Inferior parietal cortex (tissue), 1 donor: ENCODE measurements around the gene AKT1.
"Not testable (repeated sequence)": the region's sequence is repeated elsewhere in the genome, so short reads cannot be mapped to it uniquely, and the experiment has no call there.

Experiments
- DNase-seq: peaks from one replicate; pipeline ENCODE4 v3.0.0-alpha.2; 2016; ENCODE audit errors: extremely low spot score

Gene AKT1

DNA sequence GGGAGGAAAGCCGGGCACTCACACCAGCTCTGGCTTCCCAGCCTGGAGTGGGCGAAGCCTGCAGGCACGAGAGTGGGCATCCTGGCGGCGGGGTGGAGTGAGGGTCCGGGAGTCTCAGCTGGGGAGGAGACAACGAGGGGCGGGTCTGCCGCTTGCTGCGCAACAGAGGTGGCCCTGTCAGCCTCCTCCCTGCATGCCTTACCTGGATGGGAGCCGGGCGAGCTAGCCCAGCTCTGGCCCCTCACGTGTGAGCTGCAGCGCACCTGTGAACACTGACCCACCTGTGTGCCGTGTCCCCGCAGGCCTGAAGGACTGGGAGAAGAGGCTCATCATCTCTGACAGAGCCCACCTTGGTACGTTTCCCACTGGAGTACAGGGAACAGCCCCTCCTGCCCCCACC, 56.5 kb downstream of the AKT1 start:
- DNase-seq, result no peak

DNA sequence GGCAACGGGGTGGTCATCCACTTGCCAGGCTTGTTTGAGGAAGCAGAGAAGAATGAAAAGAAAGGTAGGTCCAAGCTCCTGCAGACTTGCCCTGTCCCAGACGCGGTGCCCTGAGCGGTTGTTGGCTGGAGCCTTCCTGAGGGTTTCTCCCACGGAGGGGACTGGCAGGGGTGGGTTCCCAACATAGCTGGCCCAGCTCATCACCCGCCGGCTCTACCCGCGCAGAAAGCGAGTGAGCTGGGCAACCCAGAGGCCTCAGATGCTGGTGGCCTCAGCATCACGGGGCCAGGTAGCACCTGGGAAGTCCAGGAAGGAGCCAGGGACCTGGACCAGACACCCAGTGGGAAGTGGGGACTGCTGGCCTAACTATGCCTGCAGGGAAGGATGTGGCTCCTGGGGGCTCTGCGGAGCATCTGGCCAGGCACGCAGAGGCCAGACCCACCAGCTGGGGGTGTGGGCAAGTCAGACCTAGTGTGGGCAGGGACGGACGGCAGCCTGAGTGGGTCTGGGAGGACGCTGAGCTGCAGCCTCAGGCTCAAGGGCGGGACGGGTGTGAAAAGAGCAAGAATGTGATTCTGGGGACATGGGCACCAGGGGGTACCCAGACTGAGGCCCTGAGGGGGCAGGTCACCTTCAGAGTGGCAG, 57.1 kb downstream of the AKT1 start:
- DNase-seq, result no peak

DNA sequence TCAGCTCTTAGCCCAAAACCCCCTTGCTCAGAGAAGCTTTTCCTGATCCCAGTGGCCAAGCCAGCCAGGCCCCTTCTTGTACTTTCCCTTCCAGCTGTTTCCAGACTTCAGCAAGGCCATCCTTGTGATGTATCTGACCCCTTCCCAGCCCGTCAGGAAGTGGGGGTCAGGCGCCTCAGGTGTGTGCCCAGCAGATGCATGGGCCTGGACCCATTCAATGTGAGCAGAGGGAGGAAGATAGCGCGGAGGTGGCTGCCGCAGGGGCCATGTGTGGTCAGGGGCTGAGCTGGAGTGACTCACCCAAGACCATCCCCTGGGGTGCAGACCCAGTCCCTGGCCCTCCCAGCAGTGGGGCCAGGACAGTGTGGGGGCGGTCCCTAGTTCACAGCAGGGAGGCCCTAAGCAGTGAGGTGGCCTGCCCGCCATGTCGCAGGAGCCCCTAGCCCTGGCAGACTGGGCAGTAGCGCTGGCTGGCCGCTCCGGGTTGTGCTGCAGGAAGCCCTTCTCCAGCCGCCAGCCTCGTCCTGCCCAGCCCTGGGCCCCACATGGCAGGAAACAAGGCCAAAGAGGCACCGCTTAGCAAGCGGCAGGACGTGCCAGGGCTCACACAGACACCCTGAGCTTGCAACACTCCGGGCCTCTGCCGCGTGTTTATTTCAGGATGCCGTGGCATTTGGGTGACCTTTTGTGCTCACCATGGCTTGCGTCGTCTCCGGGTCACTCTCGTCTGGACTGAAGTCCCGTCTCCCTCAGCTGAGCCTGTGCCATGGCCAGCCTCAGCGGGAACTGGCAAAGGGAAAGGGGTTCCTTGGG, 59.5 kb downstream of the AKT1 start:
- no peak for DNase-seq

GRCh38 chr14:104734991-104735779, 60.4 kb downstream of the AKT1 start:
- no peak for DNase-seq

DNA sequence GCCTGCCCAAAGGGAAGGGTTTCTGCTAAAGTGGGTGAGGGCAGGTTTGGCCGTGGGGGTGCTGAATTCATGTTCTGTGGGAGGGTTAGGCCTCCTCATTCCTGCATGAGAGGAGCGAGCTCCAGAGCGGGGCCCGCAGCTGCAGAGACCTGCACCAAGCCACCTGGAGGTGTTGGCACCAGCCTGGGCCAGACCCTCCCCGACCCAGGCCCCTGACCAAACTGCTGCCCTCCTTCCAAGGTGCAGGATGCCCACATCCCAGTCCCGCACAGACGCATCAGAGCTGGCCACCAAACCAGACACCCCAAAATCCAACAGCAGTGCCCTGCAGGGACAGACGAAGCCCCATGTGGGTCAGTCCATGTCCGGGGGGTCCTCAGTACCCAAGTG, 61.0 kb downstream of the AKT1 start:
- DNase-seq, result no peak

- no peak for DNase-seq
These were observed 61.4 kb downstream of the AKT1 start for GRCh38 chr14:104734051-104734587.

DNA sequence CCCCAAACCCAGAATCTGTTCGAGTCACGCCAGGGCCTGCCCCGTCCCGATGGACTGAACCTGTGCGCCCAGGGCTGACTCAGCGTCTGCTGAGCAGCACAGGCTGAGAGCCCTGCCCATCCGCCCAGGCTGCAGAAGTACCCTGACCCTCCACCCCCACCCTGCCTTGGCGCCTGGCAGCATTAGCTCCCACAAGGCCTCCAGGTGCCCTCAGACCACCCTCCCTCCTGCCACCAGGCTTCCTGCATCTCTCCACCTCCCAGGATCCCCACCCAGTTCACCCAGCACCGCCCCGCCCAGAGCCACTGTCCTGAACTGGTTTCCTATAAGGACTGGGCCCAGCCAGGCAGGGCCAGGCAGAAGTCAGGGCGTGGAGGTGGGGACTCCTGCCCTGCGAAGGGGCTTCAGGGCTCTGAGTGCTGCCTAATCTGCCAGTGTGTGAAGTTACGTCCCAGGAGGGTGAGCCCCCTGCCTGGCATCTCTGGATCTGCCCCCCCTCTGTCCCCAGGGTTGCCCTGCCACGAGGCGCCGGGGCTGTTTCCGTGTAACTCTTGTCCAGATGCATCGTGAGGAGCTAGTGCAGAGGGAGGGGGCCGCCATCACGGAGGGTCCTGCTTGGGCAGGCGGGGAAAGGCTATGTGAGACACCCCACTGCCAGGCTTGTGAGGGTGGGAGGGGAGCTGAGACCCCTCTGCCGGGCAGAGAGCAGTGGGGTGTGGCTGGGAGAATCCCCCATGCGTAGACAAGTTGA, 62.4 kb downstream of the AKT1 start:
- DNase-seq, result no peak

- no peak for DNase-seq
These were observed 63.2 kb downstream of the AKT1 start for GRCh38 chr14:104732355-104732804.

GRCh38 chr14:104731320-104732294, 63.9 kb downstream of the AKT1 start:
- DNase-seq, result no peak

DNA sequence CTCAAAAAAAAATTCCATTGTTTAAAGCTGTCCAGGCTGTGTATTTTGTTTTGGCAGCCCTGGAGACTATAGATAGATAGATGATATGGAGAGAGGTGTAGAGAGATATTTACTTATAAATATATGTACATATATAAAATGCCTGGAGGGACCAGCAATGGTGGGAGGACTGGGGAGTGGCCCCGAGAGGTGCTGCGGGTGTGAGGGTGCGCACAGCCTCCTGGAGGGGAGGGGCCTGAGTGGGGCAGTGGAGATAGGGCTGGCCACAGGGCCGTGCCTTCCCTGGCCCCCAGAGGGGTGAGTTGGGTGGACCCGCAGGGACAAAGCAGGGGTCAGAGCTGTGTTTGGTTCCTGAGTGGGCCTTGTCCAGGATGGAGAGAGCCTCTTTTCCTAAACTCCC, 65.1 kb downstream of the AKT1 start:
- DNase-seq, result no peak

- DNase-seq, result no peak
These were observed 65.7 kb downstream of the AKT1 start for GRCh38 chr14:104729835-104730181.

GRCh38 chr14:104729176-104729834, 66.2 kb downstream of the AKT1 start:
- DNase-seq, result not testable (repeated sequence)

GRCh38 chr14:104728631-104729030, 66.9 kb downstream of the AKT1 start:
- DNase-seq, result no peak

DNA sequence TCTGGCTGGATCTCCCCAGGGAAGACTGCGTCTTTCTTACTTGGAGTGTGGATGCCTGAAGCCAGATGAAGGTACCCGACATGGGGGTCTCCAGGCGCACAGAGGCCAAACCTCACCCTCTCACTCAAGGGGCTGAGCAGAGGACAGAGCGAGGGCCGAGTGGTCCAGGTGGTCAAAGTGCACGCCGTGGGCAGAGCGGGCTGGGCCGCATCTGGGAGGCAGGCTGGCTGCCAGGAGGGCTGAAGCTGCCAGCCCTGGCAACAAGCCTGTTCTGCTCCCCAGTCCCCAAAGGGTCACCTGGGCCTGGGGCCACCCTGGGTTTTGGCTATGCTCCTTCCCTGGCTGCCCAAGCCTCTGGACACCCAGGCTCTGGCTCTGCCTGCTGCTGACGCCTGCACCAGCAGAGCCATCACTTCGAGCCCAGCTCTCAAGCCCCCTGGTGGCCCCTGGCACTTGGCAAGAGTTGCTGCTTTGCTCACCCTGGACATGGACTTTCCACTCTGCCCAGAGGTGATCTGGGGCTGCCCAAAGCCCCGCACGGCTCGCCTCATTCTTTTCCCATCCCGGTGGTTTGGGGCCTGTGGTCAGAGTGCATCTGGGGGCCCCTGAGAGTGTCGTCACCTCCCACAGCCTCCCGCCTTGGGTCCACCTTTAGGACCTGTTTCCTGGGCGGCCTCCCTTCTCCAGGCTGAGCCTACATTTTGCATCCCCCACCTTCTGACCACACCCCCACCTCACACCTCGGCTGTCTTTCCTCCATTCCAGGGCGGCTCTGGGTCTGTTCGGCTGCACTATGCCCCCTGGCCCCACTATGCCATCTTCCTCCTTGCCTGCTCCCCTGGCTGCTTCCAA, 68.7 kb downstream of the AKT1 start:
- no peak for DNase-seq

DNA sequence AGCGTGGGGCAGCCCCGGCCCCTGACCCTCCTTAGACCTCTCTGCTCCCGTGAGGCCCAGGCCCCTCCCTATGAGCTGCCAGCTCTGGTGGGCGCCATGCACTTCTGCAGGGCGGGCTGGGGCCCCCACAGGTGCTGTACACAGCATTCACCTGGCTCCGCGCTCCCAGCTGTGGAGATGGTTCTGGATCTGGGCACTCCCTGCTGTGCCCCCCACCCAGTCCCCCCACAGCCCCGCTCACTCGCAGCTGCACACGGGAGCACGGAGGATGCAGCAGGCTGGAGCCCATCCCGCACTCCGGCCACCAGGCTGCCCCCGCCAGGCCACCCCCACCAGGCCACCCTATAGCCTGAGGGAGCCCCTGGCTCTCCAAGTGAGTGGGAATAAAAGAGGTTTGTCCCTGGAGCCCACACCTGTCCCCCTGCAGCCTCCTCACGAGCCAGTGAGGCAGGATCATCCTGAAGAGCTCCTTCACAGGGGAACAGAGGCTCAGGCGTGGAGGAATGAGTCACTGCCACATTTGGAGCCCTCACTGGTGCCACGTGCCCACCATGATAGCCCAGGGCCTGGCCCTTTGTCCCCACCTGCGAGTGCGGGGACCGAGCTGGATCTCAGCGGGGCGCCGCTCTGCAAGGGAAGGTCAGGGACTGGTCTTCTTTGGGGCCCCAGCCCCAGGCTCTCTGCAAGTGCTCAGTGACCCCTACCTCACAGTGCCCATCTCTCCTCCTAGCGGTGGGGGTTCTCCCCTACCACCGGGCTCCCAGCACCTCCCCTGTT, 69.6 kb downstream of the AKT1 start:
- no peak for DNase-seq

GRCh38 chr14:104724981-104725771, 70.4 kb downstream of the AKT1 start:
- DNase-seq, result no peak

DNA sequence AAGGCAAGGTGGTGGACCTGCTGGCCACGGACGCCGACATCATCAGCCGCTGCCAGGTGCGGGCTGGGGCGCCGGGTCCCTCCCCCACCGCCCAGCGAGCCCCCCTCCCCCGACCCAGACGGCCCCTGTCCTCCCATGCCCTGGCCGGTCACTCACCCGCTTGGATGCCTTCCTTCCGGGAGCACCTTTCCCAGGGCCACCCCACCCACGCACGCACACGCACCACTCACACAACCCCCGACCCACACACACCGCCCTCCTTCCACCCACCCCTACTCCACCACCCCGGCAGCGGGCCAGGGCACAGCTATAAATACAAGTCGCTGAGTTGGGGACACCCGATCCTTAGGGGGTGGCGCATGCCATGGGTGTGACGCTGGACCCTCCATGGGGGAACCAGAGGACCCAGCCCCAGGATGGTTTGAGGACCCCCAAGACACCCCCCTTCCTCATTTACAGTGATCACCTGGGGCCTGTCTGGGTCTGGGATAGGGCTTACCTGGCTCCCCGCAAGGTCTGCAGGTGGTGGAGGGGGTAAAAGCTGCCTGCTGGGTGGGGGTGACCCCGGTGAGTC, 71.1 kb downstream of the AKT1 start:
- no peak for DNase-seq
